NCI-H2107 (cell line): ENCODE data around the gene SLC24A4.
"Not testable (repeated sequence)": the region's sequence is repeated elsewhere in the genome, so short reads cannot be mapped to it uniquely, and the experiment has no call there.

Experiments
- DNase-seq: peaks from one replicate; lab custom pipeline; 2025; lab: John Stamatoyannopoulos, UW

SLC24A4 gene

GRCh38 chr14:92519246-92520101, 196.5 kb downstream of the SLC24A4 start:
- no peak for DNase-seq

GRCh38 chr14:92520102-92521057, 197.4 kb downstream of the SLC24A4 start:
- no peak for DNase-seq

GRCh38 chr14:92521058-92521415, 198.1 kb downstream of the SLC24A4 start:
- DNase-seq = no peak

- DNase-seq = no peak
Observed at GRCh38 chr14:92523752-92524151, 200.8 kb downstream of the SLC24A4 start.

GRCh38 chr14:92524602-92525185, 201.7 kb downstream of the SLC24A4 start:
- DNase-seq = no peak

GRCh38 chr14:92525322-92526095, 202.5 kb downstream of the SLC24A4 start:
- no peak for DNase-seq

GRCh38 chr14:92527721-92528120, 204.8 kb downstream of the SLC24A4 start:
- DNase-seq = no peak

- DNase-seq = no peak
Observed at GRCh38 chr14:92528486-92529100, 205.6 kb downstream of the SLC24A4 start.

- DNase-seq = no peak
Observed at GRCh38 chr14:92529903-92530302, 206.9 kb downstream of the SLC24A4 start.

- no peak for DNase-seq
Observed at GRCh38 chr14:92531106-92531873, 208.3 kb downstream of the SLC24A4 start.

GRCh38 chr14:92532490-92533163, 209.7 kb downstream of the SLC24A4 start:
- no peak for DNase-seq

GRCh38 chr14:92534932-92535643, 212.1 kb downstream of the SLC24A4 start:
- DNase-seq = no peak

GRCh38 chr14:92536231-92536630, 213.3 kb downstream of the SLC24A4 start:
- DNase-seq = not testable (repeated sequence)

- no peak for DNase-seq
Observed at GRCh38 chr14:92538412-92538985, 215.5 kb downstream of the SLC24A4 start.

- no peak for DNase-seq
Observed at GRCh38 chr14:92539419-92539818, 216.5 kb downstream of the SLC24A4 start.

GRCh38 chr14:92539875-92540274, 216.9 kb downstream of the SLC24A4 start:
- DNase-seq = no peak

- no peak for DNase-seq
Observed at GRCh38 chr14:92540472-92541048, 217.6 kb downstream of the SLC24A4 start.

- DNase-seq = no peak
Observed at GRCh38 chr14:92542766-92543554, 220.0 kb downstream of the SLC24A4 start.
